Uterus (tissue), 4 donors: ENCODE measurements around the gene SMTN. TPM values are rescaled to one million over a fixed set of nuclear protein-coding genes. Genes with fewer than 3 reads are reported as not detected.

Experiments used
- DNase-seq, 2 donors: peaks; one replicate each; pipeline ENCODE4 v3.0.0-alpha.2; 2019 to 2020
- H3K27ac ChIP-seq, 2 donors: fragments of 200-600 bp; sonication (generic); 1 replicate in 1 of 2; 2 replicates in 1 of 2; pipeline ENCODE4 v1.5.1; 2016 to 2018
- H3K27me3 ChIP-seq, 2 donors: fragments of 200-600 bp; sonication (generic); one replicate each; pipeline ENCODE4 v1.5.1; 2018 to 2019; ENCODE audit warnings: control low read depth in 1 of 2
- H3K36me3 ChIP-seq, 2 donors: fragments of 200-600 bp; sonication (generic); one replicate each; pipeline ENCODE4 v1.5.1; 2019; ENCODE audit warnings: control low read depth in 1 of 2
- H3K4me1 ChIP-seq, 2 donors: fragments of 200-600 bp; sonication (generic); one replicate each; pipeline ENCODE4 v1.5.1; 2018 to 2019; ENCODE audit warnings: control low read depth in 1 of 2
- H3K4me3 ChIP-seq, 2 donors: fragments of 200-600 bp; sonication (generic); 1 replicate in 1 of 2; 2 replicates in 1 of 2; pipeline ENCODE4 v1.5.1; 2018 to 2019; ENCODE audit warnings: mild to moderate bottlenecking in 1 of 2
- H3K9me3 ChIP-seq, 2 donors: fragments of 200-600 bp; sonication (generic); one replicate each; pipeline ENCODE4 v1.5.1; 2019; ENCODE audit warnings: control low read depth in 1 of 2
- POLR2A ChIP-seq, 2 donors: fragments of 450-650 bp; IDR thresholded peaks; one replicate each; pipeline ENCODE4 v1.6.1; 2016; ENCODE audit warnings: antibody characterized with exemption in 2 of 2, mild to moderate bottlenecking in 1 of 2, moderate library complexity in 1 of 2
- intact Hi-C: fragments of 100-400 bp; cut with DNase I; formaldehyde crosslinking; loops from one replicate; pipeline ENCODE4 v1.15.1; 2023; ENCODE audit warnings: low total_unique reads
- total RNA-seq, 4 donors: library from RNA; depleted of rRNA in 3 of 4; stranded (reverse); fragments of >200 nt in 3 of 4; gene quantifications; one replicate each; pipeline versions ENCODE4 v1.1.0 to v1.2.4, GENCODE V29; 2014 to 2023
- TF ChIP-seq, protein P1 (sequence below), 4 experiments: fragments of 200-600 bp in 2 of 4; fragments of 450-650 bp in 2 of 4; sonication (generic) in 2 of 4; IDR thresholded peaks; one replicate each; pipeline ENCODE4 v1.5.1; 2016 to 2019; ENCODE audit warnings: antibody characterized with exemption in 4 of 4, mild to moderate bottlenecking in 2 of 4, moderate library complexity in 1 of 4
- donor health status: DM: yes; HTN: yes; CAD: no.

Gene SMTN
- total RNA-seq, 4 donors from 2014 or later: 182 to 647 (median 274) TPM

DNA sequence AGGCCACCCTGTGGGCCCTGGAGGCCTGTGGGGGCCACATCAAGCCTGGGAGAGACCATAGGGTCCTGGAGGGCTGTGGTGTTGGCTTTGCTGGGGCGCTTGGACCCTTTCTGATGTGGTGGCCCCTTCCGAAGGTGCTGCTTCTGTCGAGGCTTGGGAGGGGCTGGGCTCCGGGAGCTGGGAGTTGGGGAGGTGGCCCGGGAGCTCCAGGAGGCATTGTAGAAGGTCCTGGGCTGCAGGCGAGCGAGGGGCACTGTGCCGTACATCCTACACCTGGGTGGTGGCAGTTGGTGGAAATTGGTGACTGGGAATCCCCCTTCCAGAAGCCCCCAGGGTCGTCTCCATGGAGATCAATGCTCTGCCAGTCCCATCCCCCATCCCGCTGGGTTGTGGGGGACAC, 56.6 kb downstream of the SMTN start:
- DNase-seq: no peak
- no peaks in the 10 kb centered on the region for H3K4me1 ChIP-seq
- no peaks in the 10 kb centered on the region for H3K9me3 ChIP-seq
- no peak overlapping the region for H3K4me3 ChIP-seq
- no peaks in the 10 kb centered on the region for H3K27me3 ChIP-seq
- TF ChIP-seq, protein P1, sequence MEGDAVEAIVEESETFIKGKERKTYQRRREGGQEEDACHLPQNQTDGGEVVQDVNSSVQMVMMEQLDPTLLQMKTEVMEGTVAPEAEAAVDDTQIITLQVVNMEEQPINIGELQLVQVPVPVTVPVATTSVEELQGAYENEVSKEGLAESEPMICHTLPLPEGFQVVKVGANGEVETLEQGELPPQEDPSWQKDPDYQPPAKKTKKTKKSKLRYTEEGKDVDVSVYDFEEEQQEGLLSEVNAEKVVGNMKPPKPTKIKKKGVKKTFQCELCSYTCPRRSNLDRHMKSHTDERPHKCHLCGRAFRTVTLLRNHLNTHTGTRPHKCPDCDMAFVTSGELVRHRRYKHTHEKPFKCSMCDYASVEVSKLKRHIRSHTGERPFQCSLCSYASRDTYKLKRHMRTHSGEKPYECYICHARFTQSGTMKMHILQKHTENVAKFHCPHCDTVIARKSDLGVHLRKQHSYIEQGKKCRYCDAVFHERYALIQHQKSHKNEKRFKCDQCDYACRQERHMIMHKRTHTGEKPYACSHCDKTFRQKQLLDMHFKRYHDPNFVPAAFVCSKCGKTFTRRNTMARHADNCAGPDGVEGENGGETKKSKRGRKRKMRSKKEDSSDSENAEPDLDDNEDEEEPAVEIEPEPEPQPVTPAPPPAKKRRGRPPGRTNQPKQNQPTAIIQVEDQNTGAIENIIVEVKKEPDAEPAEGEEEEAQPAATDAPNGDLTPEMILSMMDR (IDR thresholded peaks at IDR 0.05): no peak
- TF ChIP-seq POLR2A (IDR thresholded peaks at IDR 0.05): no peak
- H3K36me3 ChIP-seq: no peaks in the 10 kb centered on the region
- H3K27ac ChIP-seq: no peak overlapping the region
- intact Hi-C loops: no loop called here

DNA sequence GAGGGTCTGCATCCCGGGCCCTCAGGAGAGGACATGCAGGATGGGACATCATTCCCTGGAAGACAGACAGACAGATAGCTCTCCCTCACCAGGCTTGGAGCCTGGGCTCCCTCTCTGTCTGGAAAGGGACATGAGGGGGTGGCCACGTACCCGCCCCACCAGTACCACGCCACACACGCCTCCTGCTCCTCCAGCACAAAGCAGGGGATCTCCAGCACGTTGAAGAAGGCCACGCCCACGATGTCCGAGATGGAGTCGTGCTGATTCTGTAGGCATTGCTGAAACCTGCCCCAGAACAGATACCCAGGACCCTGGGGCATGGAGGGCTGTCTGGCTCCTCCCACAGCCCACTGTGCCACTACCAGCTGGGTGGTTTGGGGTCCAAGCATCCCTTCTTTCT, 57.0 kb downstream of the SMTN start:
- Histone ChIP-seq H3K27ac (no peak overlapping the region), H3K4me1 (no peaks in the 10 kb centered on the region), H3K27me3 (no peaks in the 10 kb centered on the region), H3K9me3 (no peaks in the 10 kb centered on the region), H3K4me3 (no peak overlapping the region), H3K36me3 (no peaks in the 10 kb centered on the region)
- DNase-seq: no peak
- TF ChIP-seq POLR2A (IDR thresholded peaks at IDR 0.05): no peak
- TF ChIP-seq, protein P1 (IDR thresholded peaks at IDR 0.05): no peak
- intact Hi-C loops: no loop called here

DNA sequence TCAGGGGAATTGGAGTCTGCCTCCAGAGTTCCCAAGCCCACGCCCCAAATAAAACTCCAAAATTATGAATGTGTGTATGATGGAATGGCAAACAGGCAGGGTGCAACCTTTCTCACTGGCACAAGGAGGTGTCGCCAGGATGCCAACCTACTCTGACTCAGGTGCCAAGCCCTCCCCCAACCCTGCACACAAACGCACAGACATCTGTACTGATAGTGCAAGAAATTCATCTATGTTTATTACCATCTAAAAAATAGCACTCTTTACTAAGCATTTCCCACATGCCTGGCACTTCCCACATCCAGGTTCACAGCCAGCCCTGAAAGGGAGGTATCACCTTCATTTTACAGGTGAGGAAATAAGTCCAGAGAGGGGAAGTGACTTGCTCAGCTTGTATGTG, 57.9 kb downstream of the SMTN start:
- TF ChIP-seq, protein P1 (IDR thresholded peaks at IDR 0.05): no peak
- TF ChIP-seq POLR2A (IDR thresholded peaks at IDR 0.05): no peak
- Histone ChIP-seq H3K4me3 (no peak overlapping the region), H3K27ac (no peak overlapping the region), H3K9me3 (no peaks in the 10 kb centered on the region), H3K27me3 (no peaks in the 10 kb centered on the region), H3K36me3 (no peaks in the 10 kb centered on the region), H3K4me1 (no peaks in the 10 kb centered on the region)
- DNase-seq: no peak
- intact Hi-C loops: no loop called here

DNA sequence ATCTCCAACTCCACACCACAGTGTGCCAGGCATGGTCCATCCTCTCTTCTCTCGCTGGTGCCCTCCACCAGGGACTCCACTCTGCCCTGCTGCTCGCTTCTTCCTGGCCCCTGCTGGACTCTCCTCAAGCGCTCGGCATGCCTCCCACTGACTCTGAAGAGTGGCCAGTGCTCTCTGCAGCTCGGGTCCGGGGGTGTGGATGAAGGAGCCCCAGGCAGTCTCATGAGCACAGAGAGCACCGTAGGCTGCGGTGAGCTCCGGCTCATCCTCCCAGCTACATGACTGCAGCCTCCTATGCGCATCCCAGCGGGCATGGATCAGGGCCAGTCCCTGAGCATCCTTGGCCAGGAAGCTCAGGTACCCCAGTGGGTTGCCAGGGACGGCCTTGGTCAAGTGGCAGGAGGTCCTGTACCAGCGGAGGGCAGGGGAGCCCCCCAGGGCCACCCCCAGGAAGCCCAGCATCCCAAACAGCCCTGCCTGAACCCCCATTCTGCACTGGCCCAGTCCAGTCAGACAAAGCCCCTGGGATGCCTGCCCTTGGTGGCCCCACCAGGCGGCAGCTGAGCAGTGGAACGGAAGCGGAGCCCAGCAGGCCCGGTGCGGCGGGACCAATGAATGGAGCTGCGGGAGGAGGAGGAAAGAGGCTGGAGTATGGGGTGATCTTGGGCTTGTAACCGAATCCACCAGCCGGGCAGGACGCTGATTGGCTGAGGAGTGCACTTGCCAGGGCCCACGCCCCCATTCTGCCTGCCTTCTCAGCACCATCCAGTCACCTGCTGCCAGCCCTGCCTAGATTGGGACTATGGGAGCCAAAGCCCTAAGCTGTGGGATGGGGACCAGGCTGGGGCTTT, 59.0 kb downstream of the SMTN start, which contains the start of gene PLA2G3:
TSS of gene PLA2G3 (minus strand) at position 643 of the 851 bp plus-strand sequence. CDS start at position 489, 154 bp downstream.
- H3K27me3 ChIP-seq: no peaks in the 10 kb centered on the region
- TF ChIP-seq POLR2A (IDR thresholded peaks at IDR 0.05): no peak
- TF ChIP-seq, protein P1 (IDR thresholded peaks at IDR 0.05): no peak
- intact Hi-C loops: no loop called here
- no peaks in the 10 kb centered on the region for H3K4me1 ChIP-seq
- no peaks in the 10 kb centered on the region for H3K36me3 ChIP-seq
- no peak within 1 kb of the TSS for H3K27ac ChIP-seq
- DNase-seq: no peak
- H3K4me3 ChIP-seq: no peak within 1 kb of the TSS
- H3K9me3 ChIP-seq: no peaks in the 10 kb centered on the region

DNA sequence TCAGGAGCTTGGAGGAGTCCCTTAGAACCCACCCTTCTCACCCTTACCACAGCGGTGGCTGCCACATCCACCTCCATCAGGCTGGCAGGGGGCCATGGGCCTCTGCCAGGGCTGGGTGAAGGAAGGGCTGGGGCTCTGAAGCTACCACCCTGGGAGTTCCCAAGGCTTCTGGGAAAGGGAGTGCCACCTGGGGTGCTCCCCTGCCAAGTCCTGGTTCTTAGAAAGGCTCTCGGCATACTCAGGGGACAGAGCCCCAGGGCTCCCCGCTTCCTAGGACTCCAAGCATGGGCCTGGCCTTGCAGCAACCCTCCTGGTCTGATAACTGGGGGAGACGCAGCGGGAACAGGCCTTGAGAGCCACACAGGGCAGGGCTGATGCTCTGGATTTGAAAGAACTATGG, 59.6 kb downstream of the SMTN start:
- Histone ChIP-seq H3K9me3 (no peaks in the 10 kb centered on the region), H3K4me1 (no peaks in the 10 kb centered on the region), H3K4me3 (no peak overlapping the region), H3K27ac (no peak overlapping the region), H3K27me3 (no peaks in the 10 kb centered on the region), H3K36me3 (no peaks in the 10 kb centered on the region)
- no peak for DNase-seq
- intact Hi-C loops: no loop called here
- TF ChIP-seq, protein P1 (IDR thresholded peaks at IDR 0.05): no peak
- no peak for TF ChIP-seq POLR2A (IDR thresholded peaks at IDR 0.05)
